IMR-90 (cell line): ENCODE results near the gene CDK14. TPM values are rescaled to one million over a fixed set of nuclear protein-coding genes. Genes with fewer than 3 reads are reported as not detected.

ENCODE experiments used
- ATAC-seq: fragments of 200-7000 bp; cut with Tn5 transposase; 2 replicates; pipeline ENCODE4 v1.9.1; 2020; ENCODE audit warnings: low read depth, mild to moderate bottlenecking, moderate library complexity
- BruUV-seq: library from RNA; stranded (reverse); fragments of 400-500 nt; replicated peaks from 2 replicates; lab custom pipeline; 2021; lab: Mats Ljungman, UMichigan
- CTCF ChIA-PET: fragments of 300-600 bp; formaldehyde crosslinking; extraction: SDS; loops from one replicate; lab custom pipeline; 2021; ENCODE audit warnings: antibody characterized with exemption; lab: Yijun Ruan, JAX
- POLR2A ChIA-PET: fragments of 300-600 bp; sonication (Branson Sonifier 250); formaldehyde crosslinking; loops from one replicate; lab custom pipeline; 2022; ENCODE audit warnings: antibody characterized with exemption; ENCODE audit not compliant: unreplicated experiment; lab: Charles Lee
- DNase-seq: peaks from one replicate; pipeline ENCODE4 v3.0.0; 2013
- H2AFZ ChIP-seq: replicated peaks from 2 replicates; pipeline ENCODE3; 2013; ENCODE audit warnings: low read length, mild to moderate bottlenecking; ENCODE audit not compliant: poor library complexity
- H2AK5ac ChIP-seq: 2 replicates; pipeline ENCODE4 v1.6.1; 2013; ENCODE audit warnings: low read depth, low read length, inconsistent platforms
- H2AK9ac ChIP-seq: replicated peaks from 2 replicates; pipeline ENCODE3; 2013; ENCODE audit warnings: mild to moderate bottlenecking, low read depth, low read length, moderate library complexity; ENCODE audit not compliant: poor library complexity
- H2BK120ac ChIP-seq: 2 replicates; pipeline ENCODE4 v1.6.1; 2013; ENCODE audit warnings: low read depth, low read length, inconsistent platforms
- H2BK15ac ChIP-seq: 3 replicates; pipeline ENCODE4 v1.6.1; 2013; ENCODE audit warnings: low read depth, low read length, inconsistent platforms
- H2BK20ac ChIP-seq: 2 replicates; pipeline ENCODE4 v1.6.1; 2013; ENCODE audit warnings: low read depth, mild to moderate bottlenecking, inconsistent platforms, low read length, moderate library complexity
- H2BK5ac ChIP-seq: 2 replicates; pipeline ENCODE4 v1.6.1; 2013; ENCODE audit warnings: mild to moderate bottlenecking, low read depth, low read length, inconsistent platforms; ENCODE audit not compliant: poor library complexity, severe bottlenecking
- H3K14ac ChIP-seq: replicated peaks from 2 replicates; pipeline ENCODE4 v1.6.1; 2013; ENCODE audit warnings: low read depth, low read length, inconsistent platforms
- H3K18ac ChIP-seq: 2 replicates; pipeline ENCODE4 v1.6.1; 2013; ENCODE audit warnings: low read depth, low read length, control low read depth
- H3K23ac ChIP-seq: 2 replicates; pipeline ENCODE4 v1.6.1; 2013; ENCODE audit warnings: low read depth, low read length, inconsistent platforms
- H3K27ac ChIP-seq: 2 replicates; pipeline ENCODE4 v1.5.1; 2013; ENCODE audit warnings: mild to moderate bottlenecking, control low read depth, low read length; ENCODE audit not compliant: insufficient read depth
- H3K27me3 ChIP-seq: 2 replicates; pipeline ENCODE4 v1.6.1; 2013; ENCODE audit warnings: low read length; ENCODE audit not compliant: control insufficient read depth, insufficient read depth
- H3K36me3 ChIP-seq: 2 replicates; pipeline ENCODE4 v1.6.1; 2013; ENCODE audit warnings: low read length, mixed read lengths; ENCODE audit not compliant: control insufficient read depth, insufficient read depth
- H3K4ac ChIP-seq: 2 replicates; pipeline ENCODE4 v1.6.1; 2013; ENCODE audit warnings: low read depth, low read length, inconsistent platforms
- H3K4me1 ChIP-seq: 2 replicates; pipeline ENCODE4 v1.6.1; 2013; ENCODE audit warnings: low read length, mixed read lengths; ENCODE audit not compliant: control insufficient read depth, insufficient read depth
- H3K4me2 ChIP-seq: 2 replicates; pipeline ENCODE4 v1.6.1; 2013; ENCODE audit warnings: low read depth, mild to moderate bottlenecking, control low read depth, low read length, moderate library complexity
- H3K4me3 ChIP-seq: 2 replicates; pipeline ENCODE4 v1.5.1; 2013; ENCODE audit warnings: low read depth, mild to moderate bottlenecking, control low read depth, low read length, moderate library complexity; ENCODE audit not compliant: insufficient read depth
- H3K56ac ChIP-seq: 2 replicates; pipeline ENCODE4 v1.6.1; 2013; ENCODE audit warnings: low read length, inconsistent platforms; ENCODE audit not compliant: insufficient read depth; ENCODE audit errors: extremely low read depth
- H3K79me1 ChIP-seq, 2 experiments: 2 replicates each; pipeline ENCODE4 v1.6.1; 2013; ENCODE audit warnings: low read length in 2 of 2, inconsistent platforms in 1 of 2, low read depth in 1 of 2
- H3K9ac ChIP-seq: 2 replicates; pipeline ENCODE4 v1.6.1; 2013; ENCODE audit warnings: low read depth, low read length, control low read depth
- H3K9me1 ChIP-seq: 2 replicates; pipeline ENCODE4 v1.6.1; 2013; ENCODE audit warnings: low read length, inconsistent platforms; ENCODE audit not compliant: insufficient read depth
- H3K9me3 ChIP-seq: 2 replicates; pipeline ENCODE4 v1.6.1; 2013; ENCODE audit warnings: low read length; ENCODE audit not compliant: control insufficient read depth, insufficient read depth
- H4K20me1 ChIP-seq: 2 replicates; pipeline ENCODE4 v1.6.1; 2013; ENCODE audit warnings: low read length, inconsistent platforms; ENCODE audit not compliant: insufficient read depth
- H4K5ac ChIP-seq: 2 replicates; pipeline ENCODE4 v1.6.1; 2013; ENCODE audit warnings: mild to moderate bottlenecking, low read depth, low read length, control low read depth
- H4K8ac ChIP-seq, 2 experiments: 2 replicates each; pipeline ENCODE4 v1.6.1; 2013; ENCODE audit warnings: low read depth in 2 of 2, low read length in 2 of 2, control low read depth in 1 of 2, inconsistent platforms in 1 of 2
- H4K91ac ChIP-seq: 2 replicates; pipeline ENCODE4 v1.6.1; 2013; ENCODE audit warnings: low read depth, low read length, inconsistent platforms; ENCODE audit not compliant: insufficient read depth
- BHLHE40 ChIP-seq: fragments of 150-350 bp; IDR thresholded peaks from 2 replicates; pipeline ENCODE4 v1.6.1; 2016; ENCODE audit warnings: mild to moderate bottlenecking, low read depth, low read length
- CEBPB ChIP-seq: IDR thresholded peaks from 2 replicates; pipeline ENCODE4 v1.6.1; 2012; ENCODE audit warnings: low read depth, low read length, improper control_type of control experiment
- CHD1 ChIP-seq: IDR thresholded peaks from 2 replicates; pipeline ENCODE4 v1.6.1; 2012; ENCODE audit warnings: low read depth, low read length, improper control_type of control experiment
- CTCF ChIP-seq: conservative IDR thresholded peaks from 2 replicates; pipeline ENCODE4 v1.5.1; 2012; ENCODE audit warnings: mild to moderate bottlenecking, low read depth, low read length, improper control_type of control experiment
- FOS ChIP-seq: fragments of 150-350 bp; IDR thresholded peaks from 2 replicates; pipeline ENCODE4 v1.6.1; 2016; ENCODE audit warnings: low read depth, low read length
- MAFK ChIP-seq: IDR thresholded peaks from 2 replicates; pipeline ENCODE4 v1.6.1; 2012; ENCODE audit warnings: low read depth, low read length, improper control_type of control experiment
- MAZ ChIP-seq: IDR thresholded peaks from 2 replicates; pipeline ENCODE4 v1.6.1; 2012; ENCODE audit warnings: low read depth, mild to moderate bottlenecking, low read length, improper control_type of control experiment, moderate library complexity, borderline replicate concordance
- MXI1 ChIP-seq: IDR thresholded peaks from 2 replicates; pipeline ENCODE4 v1.6.1; 2012; ENCODE audit warnings: low read depth, mild to moderate bottlenecking, low read length, moderate library complexity, borderline replicate concordance
- NFE2L2 ChIP-seq: fragments of 150-350 bp; IDR thresholded peaks from 2 replicates; pipeline ENCODE4 v1.6.1; 2016; ENCODE audit warnings: low read depth, mild to moderate bottlenecking, low read length
- POLR2A ChIP-seq: IDR thresholded peaks from 2 replicates; pipeline ENCODE4 v1.6.1; 2012; ENCODE audit warnings: mild to moderate bottlenecking, low read depth, low read length
- RAD21 ChIP-seq: IDR thresholded peaks from 2 replicates; pipeline ENCODE4 v1.6.1; 2012; ENCODE audit warnings: low read length, improper control_type of control experiment
- RCOR1 ChIP-seq: IDR thresholded peaks from 2 replicates; pipeline ENCODE4 v1.6.1; 2012; ENCODE audit warnings: mild to moderate bottlenecking, low read length, improper control_type of control experiment; ENCODE audit not compliant: insufficient replicate concordance
- SMC3 ChIP-seq: fragments of 150-350 bp; IDR thresholded peaks from 2 replicates; pipeline ENCODE4 v1.6.1; 2016; ENCODE audit warnings: low read depth, mild to moderate bottlenecking, antibody characterized with exemption, low read length, moderate library complexity
- USF2 ChIP-seq: fragments of 150-350 bp; IDR thresholded peaks from 2 replicates; pipeline ENCODE4 v1.6.1; 2017; ENCODE audit warnings: mild to moderate bottlenecking, antibody characterized with exemption, low read length, low read depth
- WGBS, 2 experiments: methylation state at CpG; one replicate each; pipeline versions ENCODE4 v1.1.5 to v1.1.7; 2013; ENCODE audit warnings: missing lambda C conversion rate in 2 of 2; ENCODE audit not compliant: insufficient read length in 1 of 2; ENCODE audit errors: extremely low coverage in 2 of 2; 5-methylcytosine and 5-hydroxymethylcytosine counted together
- dilution Hi-C: fragments of 300-500 bp; cut with HindIII; formaldehyde crosslinking; loops from one replicate; pipeline ENCODE4 v1.14.3; 2018; ENCODE audit warnings: low sequenced_read_pairs; ENCODE audit not compliant: unreplicated experiment
- in situ Hi-C: fragments of 300-500 bp; cut with MboI; formaldehyde crosslinking; loops from 3 replicates; pipeline ENCODE4 v1.14.3; 2019; ENCODE audit warnings: low sequenced_read_pairs, inconsistent platforms, mixed read lengths
- intact Hi-C: fragments of 100-400 bp; cut with micrococcal nuclease; formaldehyde crosslinking; loops from 2 replicates; pipeline ENCODE4 v1.10.0; 2022
- polyA plus RNA-seq, 3 experiments: library from polyadenylated mRNA; depleted of rRNA; stranded (reverse); fragments of >200 nt; gene quantifications; 2 replicates each; pipeline ENCODE4 v1.2.3, GENCODE V29; 2012; ENCODE audit warnings: low replicate concordance in 1 of 3
- total RNA-seq: library from RNA; depleted of rRNA; stranded (reverse); fragments of >200 nt; gene quantifications from 2 replicates; pipeline ENCODE4 v1.2.3, GENCODE V29; 2012
- TF ChIP-seq, protein P1 (sequence below): fragments of 150-350 bp; IDR thresholded peaks from 2 replicates; pipeline ENCODE4 v1.6.1; 2016; ENCODE audit warnings: low read depth, mild to moderate bottlenecking, low read length, moderate library complexity, borderline replicate concordance

CDK14 gene
- total and polyA plus RNA-seq, 2 of the 4 experiments (the other 2 are of a cell fraction): 10.1 to 29.6 TPM

- H3K56ac ChIP-seq: no peak overlapping the region
- DNase-seq (no peak), ATAC-seq (no peak)
- TF ChIP-seq MAZ (no peak), SMC3 (no peak), MXI1 (no peak), POLR2A (no peak), NFE2L2 (no peak), MAFK (no peak), USF2 (no peak), CEBPB (no peak), CHD1 (no peak), BHLHE40 (no peak), RCOR1 (no peak), RAD21 (no peak), CTCF (no peak), FOS (no peak)
- TF ChIP-seq, protein P1, sequence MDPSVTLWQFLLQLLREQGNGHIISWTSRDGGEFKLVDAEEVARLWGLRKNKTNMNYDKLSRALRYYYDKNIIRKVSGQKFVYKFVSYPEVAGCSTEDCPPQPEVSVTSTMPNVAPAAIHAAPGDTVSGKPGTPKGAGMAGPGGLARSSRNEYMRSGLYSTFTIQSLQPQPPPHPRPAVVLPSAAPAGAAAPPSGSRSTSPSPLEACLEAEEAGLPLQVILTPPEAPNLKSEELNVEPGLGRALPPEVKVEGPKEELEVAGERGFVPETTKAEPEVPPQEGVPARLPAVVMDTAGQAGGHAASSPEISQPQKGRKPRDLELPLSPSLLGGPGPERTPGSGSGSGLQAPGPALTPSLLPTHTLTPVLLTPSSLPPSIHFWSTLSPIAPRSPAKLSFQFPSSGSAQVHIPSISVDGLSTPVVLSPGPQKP: no peak
- no peak overlapping the region for H4K91ac ChIP-seq
- in situ Hi-C loops (no loop called here), intact Hi-C loops (no loop called here), dilution Hi-C loops (no loop called here)
- no peak overlapping the region for H3K4ac ChIP-seq
- H3K18ac ChIP-seq: no peak overlapping the region
- POLR2A ChIA-PET: no interaction called here
- no peak overlapping the region for H2BK20ac ChIP-seq
- H2AK9ac ChIP-seq: no peak overlapping the region
- no peaks in the 10 kb centered on the region for H3K27me3 ChIP-seq
- H4K20me1 ChIP-seq: no peaks in the 10 kb centered on the region
- no peak overlapping the region for H4K8ac ChIP-seq
- H3K9me3 ChIP-seq: no peaks in the 10 kb centered on the region
- H2BK5ac ChIP-seq: no peak overlapping the region
- no peaks in the 10 kb centered on the region for H3K4me1 ChIP-seq
- no TSS peak for BruUV-seq
- no peak overlapping the region for H3K23ac ChIP-seq
- no peak overlapping the region for H2BK120ac ChIP-seq
- no peak overlapping the region for H3K14ac ChIP-seq
- H3K9ac ChIP-seq: no peak overlapping the region
- H2BK15ac ChIP-seq: no peak overlapping the region
- H3K36me3 ChIP-seq: no peaks in the 10 kb centered on the region
- peaks cover 0 to 8% of the 10 kb centered on the region in 2 experiments; a peak in 1 of 4 replicates for H3K79me1 ChIP-seq
- H4K5ac ChIP-seq: no peak overlapping the region
- H3K9me1 ChIP-seq: peaks cover 4% of the 10 kb centered on the region; the same call in 1 of the 2 replicates
- H3K27ac ChIP-seq: no peak overlapping the region
- H3K4me3 ChIP-seq: no peak overlapping the region
- no CpG with 5 or more reads among the region's 1 CpG for WGBS, 2 experiments
- no peak overlapping the region for H2AK5ac ChIP-seq
- no peak overlapping the region for H3K4me2 ChIP-seq
- no peak overlapping the region for H2AFZ ChIP-seq
- CTCF ChIA-PET: no interaction called here
These were observed 295.4 kb downstream of the CDK14 start for GRCh38 chr7:90891529-90891928.
